Measurements from ENCODE around the gene IFI27.

Gene IFI27

DNA sequence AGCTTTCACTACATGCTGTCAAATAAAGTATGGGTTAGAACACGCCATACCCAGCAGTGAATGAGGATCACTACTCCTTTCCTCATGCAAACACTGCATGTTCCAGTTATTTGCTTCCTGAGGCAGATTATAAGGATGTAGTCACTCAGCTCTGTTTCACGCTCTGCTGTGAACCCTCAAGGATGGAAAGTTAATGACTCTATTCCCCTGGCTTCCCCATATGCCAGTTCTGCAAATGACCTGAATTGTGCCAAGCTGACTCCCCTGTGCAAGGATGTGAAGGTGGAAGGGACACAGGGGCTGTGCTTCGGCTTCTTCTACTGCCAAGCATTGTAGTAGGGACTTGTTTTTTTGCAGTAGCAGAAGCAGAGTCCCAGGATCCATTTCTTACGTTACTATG is 22.6 kb upstream of the IFI27 start:
- no peak for TF ChIP-seq JUND (IDR thresholded peaks at IDR 0.05; ENCODE audit: low read depth)
- no peak for DNase-seq (ENCODE audit: low read depth in 1 of 2, low spot score in 1 of 2)
- in situ Hi-C loops (cut with HindIII; ENCODE audit: low pct_unique_long_range_greater_than_20kb, low sequenced_read_pairs) = no loop called here

GRCh38 chr14:94088516-94088915 is 22.0 kb upstream of the IFI27 start:
- TF ChIP-seq JUND (IDR thresholded peaks at IDR 0.05; ENCODE audit: low read depth) = no peak
- in situ Hi-C loops (cut with HindIII; ENCODE audit: low pct_unique_long_range_greater_than_20kb, low sequenced_read_pairs) = no loop called here
- no peak for DNase-seq (ENCODE audit: low read depth in 1 of 2, low spot score in 1 of 2)

- TF ChIP-seq JUND (IDR thresholded peaks at IDR 0.05; ENCODE audit: low read depth) = no peak
- in situ Hi-C loops (cut with HindIII; ENCODE audit: low pct_unique_long_range_greater_than_20kb, low sequenced_read_pairs) = no loop called here
- no peak for DNase-seq (ENCODE audit: low read depth in 1 of 2, low spot score in 1 of 2)
Measured at GRCh38 chr14:94089479-94089878, 21.1 kb upstream of the IFI27 start.

GRCh38 chr14:94093418-94093817 is 17.1 kb upstream of the IFI27 start:
- no peak for DNase-seq (ENCODE audit: low read depth in 1 of 2, low spot score in 1 of 2)
- TF ChIP-seq JUND (IDR thresholded peaks at IDR 0.05; ENCODE audit: low read depth) = no peak
- in situ Hi-C loops (cut with HindIII; ENCODE audit: low pct_unique_long_range_greater_than_20kb, low sequenced_read_pairs) = no loop called here

DNA sequence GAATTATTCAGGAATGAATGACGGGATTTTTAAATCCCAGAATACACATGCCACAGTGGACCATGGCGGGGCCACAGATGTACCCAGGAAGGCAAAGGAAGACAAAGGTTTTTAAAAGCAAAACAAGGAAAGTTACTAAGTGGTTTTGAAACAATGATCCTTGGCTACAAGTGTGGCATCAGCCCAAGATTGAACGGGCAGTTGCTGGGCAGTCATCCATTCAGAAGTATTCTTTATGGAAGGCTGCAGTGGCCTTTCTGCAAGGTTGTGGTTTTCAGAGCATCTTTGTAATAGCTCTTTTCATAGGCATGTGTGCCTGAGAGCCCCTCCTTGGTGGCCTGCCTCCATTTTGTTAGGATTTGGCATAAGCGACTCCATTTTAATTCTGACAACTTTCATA is 13.4 kb upstream of the IFI27 start:
- in situ Hi-C loops (cut with HindIII; ENCODE audit: low pct_unique_long_range_greater_than_20kb, low sequenced_read_pairs) = no loop called here
- no peak for TF ChIP-seq JUND (IDR thresholded peaks at IDR 0.05; ENCODE audit: low read depth)
- no peak for DNase-seq (ENCODE audit: low read depth in 1 of 2, low spot score in 1 of 2)

DNA sequence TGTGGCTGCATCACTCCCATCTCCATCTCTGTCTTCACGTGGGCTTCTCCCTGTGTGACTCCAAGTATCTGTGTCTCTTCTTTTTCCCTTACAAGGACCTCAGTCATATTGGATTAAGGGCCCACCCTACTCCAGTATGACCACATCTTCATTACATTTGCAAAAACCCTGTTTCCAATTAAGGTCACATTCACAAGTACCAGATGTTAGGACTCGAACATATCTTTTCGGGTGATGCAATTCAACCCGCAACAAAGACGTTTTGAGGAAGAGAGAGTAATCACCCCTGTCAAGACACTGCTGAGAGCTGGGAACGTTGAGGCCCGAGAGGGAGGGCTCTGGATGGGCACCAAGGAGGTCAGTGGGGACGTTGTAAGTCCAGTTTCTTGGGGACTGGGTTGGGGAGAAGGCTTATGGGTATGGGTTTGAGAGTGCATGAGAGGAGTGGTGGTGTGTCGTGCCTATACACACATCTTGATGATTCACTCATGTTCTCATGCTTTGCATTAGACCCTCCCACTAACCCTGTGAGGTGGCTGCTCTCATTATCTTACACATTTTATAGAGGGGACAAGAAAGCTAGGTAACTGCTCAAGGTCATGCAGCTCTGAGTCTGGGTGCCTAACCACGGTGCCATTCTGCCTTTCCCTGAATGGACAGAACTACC is 12.1 kb upstream of the IFI27 start:
- in situ Hi-C loops (cut with HindIII; ENCODE audit: low pct_unique_long_range_greater_than_20kb, low sequenced_read_pairs) = no loop called here
- no peak for DNase-seq (ENCODE audit: low read depth in 1 of 2, low spot score in 1 of 2)
- no peak for TF ChIP-seq JUND (IDR thresholded peaks at IDR 0.05; ENCODE audit: low read depth)

DNA sequence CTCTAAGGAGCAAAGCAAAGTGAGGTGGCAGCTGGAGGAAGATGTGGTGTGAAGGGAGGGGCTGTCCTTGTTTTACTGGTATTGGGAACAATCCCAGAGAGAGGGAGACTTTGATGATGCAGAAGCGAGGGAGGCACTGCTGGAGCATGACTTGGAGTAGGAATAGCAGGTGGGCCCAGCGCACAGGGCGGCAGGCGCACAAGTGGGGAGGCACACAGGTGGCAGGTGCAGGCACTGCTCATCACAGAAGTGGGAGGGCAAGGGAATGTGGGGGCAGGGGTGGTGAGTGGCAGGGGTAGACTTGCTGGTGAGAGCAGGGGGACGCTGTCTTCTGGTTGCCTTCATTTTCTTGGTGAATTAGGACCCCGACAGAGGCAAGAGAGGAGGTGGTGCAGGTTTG is 11.5 kb upstream of the IFI27 start:
- no peak for TF ChIP-seq JUND (IDR thresholded peaks at IDR 0.05; ENCODE audit: low read depth)
- no peak for DNase-seq (ENCODE audit: low read depth in 1 of 2, low spot score in 1 of 2)
- in situ Hi-C loops (cut with HindIII; ENCODE audit: low pct_unique_long_range_greater_than_20kb, low sequenced_read_pairs) = no loop called here

GRCh38 chr14:94100847-94101246 is 9.7 kb upstream of the IFI27 start:
- no peak for TF ChIP-seq JUND (IDR thresholded peaks at IDR 0.05; ENCODE audit: low read depth)
- no peak for DNase-seq (ENCODE audit: low read depth in 1 of 2, low spot score in 1 of 2)
- in situ Hi-C loops (cut with HindIII; ENCODE audit: low pct_unique_long_range_greater_than_20kb, low sequenced_read_pairs) = no loop called here

GRCh38 chr14:94101748-94102147 is 8.8 kb upstream of the IFI27 start:
- DNase-seq (ENCODE audit: low read depth in 1 of 2, low spot score in 1 of 2) = no peak
- in situ Hi-C loops (cut with HindIII; ENCODE audit: low pct_unique_long_range_greater_than_20kb, low sequenced_read_pairs) = no loop called here
- TF ChIP-seq JUND (IDR thresholded peaks at IDR 0.05; ENCODE audit: low read depth) = no peak

DNA sequence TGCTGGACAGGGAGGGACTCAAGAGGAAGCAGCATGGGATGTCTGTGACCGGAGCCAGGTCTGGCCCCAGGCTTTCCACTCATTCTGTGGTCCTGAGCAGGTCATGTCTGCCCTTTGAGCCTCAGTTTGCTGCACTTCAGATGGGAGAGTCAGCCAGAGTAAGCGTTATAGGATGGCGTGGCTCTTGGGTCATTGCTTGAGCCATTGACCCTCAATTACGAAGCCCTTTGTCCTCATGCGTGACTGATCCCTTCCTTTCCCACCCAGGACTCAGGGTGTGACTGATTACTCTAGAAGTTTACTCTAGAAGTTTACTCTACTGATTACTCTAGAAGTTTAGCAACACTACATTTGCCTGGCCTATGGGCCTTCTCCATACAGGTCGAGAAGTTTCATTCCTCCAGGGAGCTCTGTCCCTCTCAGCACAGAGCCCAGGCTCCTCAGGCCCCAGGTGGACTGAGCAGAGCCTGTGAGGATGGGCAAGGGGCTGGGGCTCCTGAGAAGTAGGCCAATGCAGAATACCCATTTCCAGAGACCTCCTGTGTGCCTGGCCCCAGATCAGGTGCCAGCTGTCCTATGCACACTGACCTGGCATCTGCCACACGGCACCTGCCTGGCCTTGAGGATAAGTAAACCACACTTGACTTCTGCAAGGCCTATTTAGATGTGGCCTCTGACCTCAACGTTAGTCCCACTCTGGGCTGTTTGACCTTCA is 7.6 kb upstream of the IFI27 start:
- in situ Hi-C loops (cut with HindIII; ENCODE audit: low pct_unique_long_range_greater_than_20kb, low sequenced_read_pairs) = no loop called here
- DNase-seq (ENCODE audit: low read depth in 1 of 2, low spot score in 1 of 2) = no peak
- TF ChIP-seq JUND (IDR thresholded peaks at IDR 0.05; ENCODE audit: low read depth) = no peak

DNA sequence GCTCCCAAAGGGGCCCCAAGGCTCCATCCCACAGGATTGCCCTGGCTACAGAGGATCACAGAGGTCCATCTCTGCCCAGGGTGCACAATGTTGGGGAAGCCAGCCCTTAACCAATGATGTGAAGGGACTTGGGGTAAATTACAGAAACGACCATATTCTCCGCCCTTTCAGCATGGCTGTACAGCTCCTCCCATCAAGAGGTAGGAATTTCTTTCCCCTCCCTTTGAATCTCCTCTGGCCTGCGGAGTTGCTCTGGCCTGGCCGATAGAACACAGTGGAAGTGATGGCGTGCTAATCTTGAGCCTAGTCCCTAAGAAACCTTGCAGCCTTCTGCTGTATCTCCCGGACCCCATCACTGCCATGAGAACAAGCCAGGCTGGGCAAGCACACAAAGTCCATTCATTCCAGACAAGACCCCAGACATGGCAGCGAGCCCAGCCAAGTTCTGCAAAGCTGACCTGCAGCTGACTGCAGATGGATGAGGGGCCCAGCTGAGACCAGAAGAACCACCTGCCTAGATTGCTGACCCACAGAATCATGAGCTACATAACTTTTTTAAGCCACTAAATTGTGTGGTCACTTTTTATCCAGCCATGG is 6.9 kb upstream of the IFI27 start:
- TF ChIP-seq JUND (IDR thresholded peaks at IDR 0.05; ENCODE audit: low read depth) = no peak
- no peak for DNase-seq (ENCODE audit: low read depth in 1 of 2, low spot score in 1 of 2)
- in situ Hi-C loops (cut with HindIII; ENCODE audit: low pct_unique_long_range_greater_than_20kb, low sequenced_read_pairs) = no loop called here

DNA sequence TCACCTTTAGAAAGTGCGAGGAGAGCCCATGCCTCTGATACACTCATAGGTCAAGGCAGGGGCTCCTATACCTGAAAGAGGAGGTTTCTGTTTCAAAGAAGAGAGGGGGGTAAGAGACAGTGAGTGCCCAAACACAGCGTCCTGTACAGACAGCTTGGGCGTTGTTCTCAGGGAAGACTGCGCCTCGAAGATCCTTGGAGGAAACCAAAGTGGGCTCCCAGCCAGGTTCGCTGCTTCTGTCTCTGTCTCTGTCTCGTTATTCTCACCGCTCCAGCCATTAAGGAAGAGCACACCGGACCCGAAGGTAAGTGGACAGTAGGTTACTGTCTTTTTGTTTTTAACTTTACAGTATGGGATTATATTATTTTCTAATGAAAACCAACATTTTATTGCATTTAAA is 5.8 kb upstream of the IFI27 start:
- in situ Hi-C loops (cut with HindIII; ENCODE audit: low pct_unique_long_range_greater_than_20kb, low sequenced_read_pairs) = no loop called here
- no peak for DNase-seq (ENCODE audit: low read depth in 1 of 2, low spot score in 1 of 2)
- TF ChIP-seq JUND (IDR thresholded peaks at IDR 0.05; ENCODE audit: low read depth) = no peak

GRCh38 chr14:94109915-94110250 is 653 bp upstream of the IFI27 start:
- no peak for TF ChIP-seq JUND (IDR thresholded peaks at IDR 0.05; ENCODE audit: low read depth)
- in situ Hi-C loops (cut with HindIII; ENCODE audit: low pct_unique_long_range_greater_than_20kb, low sequenced_read_pairs) = no loop called here
- no peak for DNase-seq (ENCODE audit: low read depth in 1 of 2, low spot score in 1 of 2)
